IMR-90 (cell line): ENCODE results near the gene SLC15A3.

Experiments
- CTCF ChIP-seq: conservative IDR thresholded peaks from 2 replicates; pipeline ENCODE4 v1.5.1; 2012; ENCODE audit warnings: mild to moderate bottlenecking, low read depth, low read length, improper control_type of control experiment
- FOS ChIP-seq: fragments of 150-350 bp; IDR thresholded peaks from 2 replicates; pipeline ENCODE4 v1.6.1; 2016; ENCODE audit warnings: low read depth, low read length
- MAFK ChIP-seq: IDR thresholded peaks from 2 replicates; pipeline ENCODE4 v1.6.1; 2012; ENCODE audit warnings: low read depth, low read length, improper control_type of control experiment
- POLR2A ChIP-seq: IDR thresholded peaks from 2 replicates; pipeline ENCODE4 v1.6.1; 2012; ENCODE audit warnings: mild to moderate bottlenecking, low read depth, low read length
- RAD21 ChIP-seq: IDR thresholded peaks from 2 replicates; pipeline ENCODE4 v1.6.1; 2012; ENCODE audit warnings: low read length, improper control_type of control experiment
- RFX5 ChIP-seq: IDR thresholded peaks from 2 replicates; pipeline ENCODE4 v1.8.0; 2012; ENCODE audit warnings: low read depth, mild to moderate bottlenecking, low read length, moderate library complexity
- USF2 ChIP-seq: fragments of 150-350 bp; IDR thresholded peaks from 2 replicates; pipeline ENCODE4 v1.6.1; 2017; ENCODE audit warnings: mild to moderate bottlenecking, antibody characterized with exemption, low read length, low read depth

- TF ChIP-seq USF2 (no peak), CTCF (no peak), RAD21 (no peak), MAFK (no peak), POLR2A (no peak), RFX5 (no peak), FOS (no peak)
These were observed 41.6 kb upstream of the SLC15A3 start for GRCh38 chr11:60993615-60994014.
